Effector CD4-positive, alpha-beta T cell (primary cell): Measurements from ENCODE around the gene KRTAP17-1.
"Not testable (repeated sequence)": the region's sequence is repeated elsewhere in the genome, so short reads cannot be mapped to it uniquely, and the experiment has no call there.

ENCODE experiments used
- DNase-seq: peaks from one replicate; pipeline ENCODE4 v3.0.0-alpha.2; 2020

The KRTAP17-1 gene

DNA sequence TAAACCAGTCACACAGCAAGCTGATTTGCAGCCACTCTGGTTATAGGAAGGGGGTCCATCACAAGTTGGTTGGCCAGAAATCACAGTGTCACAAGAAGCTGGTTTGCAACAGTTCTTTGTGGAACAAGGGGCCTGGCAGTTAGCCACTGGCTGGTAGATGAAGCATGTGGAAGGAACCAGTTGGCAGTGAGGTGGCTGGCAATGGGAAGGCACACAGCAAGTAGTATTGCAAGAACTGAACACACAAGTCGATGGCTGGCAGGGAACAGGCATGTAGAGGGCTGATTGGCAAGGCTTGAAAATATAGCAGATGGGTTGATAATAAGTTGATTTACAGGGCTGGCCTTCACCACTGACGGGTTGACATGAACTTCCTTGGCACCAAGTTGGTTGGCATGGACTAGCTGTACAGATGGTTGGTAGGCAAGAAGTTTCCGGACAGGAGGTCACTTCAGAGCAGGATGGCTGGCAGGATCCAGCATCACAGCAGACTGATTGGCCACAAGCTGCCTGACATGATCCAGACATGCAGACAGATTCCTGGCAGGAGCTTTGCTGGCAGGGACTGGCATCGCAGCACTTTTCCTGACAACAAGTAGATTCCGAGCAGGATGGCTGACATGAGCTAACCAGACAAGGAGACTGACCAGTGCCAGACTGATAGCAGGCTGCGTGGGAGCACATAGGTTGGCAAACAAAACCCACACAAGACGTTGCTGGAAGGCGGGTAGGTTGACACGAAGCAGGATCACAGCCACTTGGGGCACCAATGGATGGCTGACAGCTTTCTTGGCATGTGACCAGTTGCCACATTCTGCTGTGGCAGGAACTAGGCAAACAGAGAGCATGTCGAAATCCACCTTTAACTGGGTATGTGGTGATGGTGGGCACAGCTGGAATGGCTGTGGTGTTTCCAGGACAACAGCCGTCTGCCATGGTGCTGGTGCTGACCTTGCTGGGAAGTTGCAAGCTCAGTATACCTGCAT, 13.3 kb downstream of the KRTAP17-1 start, which contains the start of gene KRTAP29-1:
TSS of gene KRTAP29-1 (minus strand) at position 936 of the 986 bp plus-strand sequence. CDS start at position 936, 0 bp downstream.
- no peak for DNase-seq

DNA sequence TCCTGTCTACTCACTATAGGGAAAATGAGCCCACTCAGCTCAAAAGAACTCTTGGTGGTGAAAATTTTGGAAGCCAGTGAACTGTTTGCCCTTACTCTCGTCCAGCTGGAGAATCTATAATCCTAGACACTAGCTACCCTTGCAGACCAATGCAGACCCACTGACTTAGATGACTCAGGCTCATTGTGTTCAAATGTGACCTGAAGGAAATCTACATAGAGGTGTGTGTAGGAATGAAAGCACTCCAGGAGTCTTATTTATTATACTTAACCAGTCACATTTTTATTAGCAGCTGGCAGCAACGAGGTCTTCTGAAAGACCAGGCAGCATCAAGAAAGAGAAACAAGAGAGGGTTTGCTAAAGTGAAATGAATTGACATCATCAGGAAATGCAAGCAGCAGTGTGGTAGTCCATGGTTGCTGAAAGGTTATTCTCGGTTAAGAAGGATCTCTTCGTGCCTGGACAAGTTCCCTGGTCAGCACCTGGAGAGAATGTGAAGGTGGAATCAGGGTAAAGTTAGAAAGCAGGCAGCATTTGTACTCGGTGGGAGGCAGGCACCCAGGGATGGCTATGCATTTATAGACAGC, 14.2 kb downstream of the KRTAP17-1 start:
- no peak for DNase-seq

DNA sequence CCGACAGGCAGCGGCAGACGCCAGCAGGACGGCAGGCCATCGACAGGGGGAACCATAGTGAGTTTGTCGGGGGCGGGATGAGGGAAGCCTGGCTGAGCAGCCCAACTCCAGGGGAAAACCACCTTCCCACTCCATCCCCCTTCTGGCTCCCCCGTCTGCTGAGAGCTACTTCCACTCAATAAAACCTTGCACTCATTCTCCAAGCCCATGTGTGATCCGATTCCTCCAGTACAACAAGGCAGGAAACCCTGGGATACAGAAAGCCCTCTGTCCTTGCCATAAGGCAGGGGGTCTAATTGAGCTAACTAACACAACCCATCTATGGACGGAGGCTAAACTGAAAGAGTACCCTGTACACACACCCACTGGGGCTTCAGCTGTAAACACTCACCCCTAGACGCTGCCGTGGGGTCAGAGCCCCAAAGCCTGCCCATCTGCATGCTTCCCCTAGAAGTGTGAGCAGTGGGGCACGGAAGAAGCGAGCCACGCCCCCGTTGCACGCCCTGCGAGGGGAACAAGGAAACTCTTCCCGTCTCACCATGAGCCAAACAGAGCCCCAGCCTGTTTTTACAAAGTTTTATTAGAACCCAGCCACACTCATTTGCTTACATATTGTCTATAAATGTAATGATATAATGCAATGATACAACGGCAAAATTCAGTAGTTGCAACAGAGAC, 16.9 kb downstream of the KRTAP17-1 start:
- no peak for DNase-seq

GRCh38 chr17:41296846-41297245, 18.7 kb downstream of the KRTAP17-1 start:
- no peak for DNase-seq

DNA sequence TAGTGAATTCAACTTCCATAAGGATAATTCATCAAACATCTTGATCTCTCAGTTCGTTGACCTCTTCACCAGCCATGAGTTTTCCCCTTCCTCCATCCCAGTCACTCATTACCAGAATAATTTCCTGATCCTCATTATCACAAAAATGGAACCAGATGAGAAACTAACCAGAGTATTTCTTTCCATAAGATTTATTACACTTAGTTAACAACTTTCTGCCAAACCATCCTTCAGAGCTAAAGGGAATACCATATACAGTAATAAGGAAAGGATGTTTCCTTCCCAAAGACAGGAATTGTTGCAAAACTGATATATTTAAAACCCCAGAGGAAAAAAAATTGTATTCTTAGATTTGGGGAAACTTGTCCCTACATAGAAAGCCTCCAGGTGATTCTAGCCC, 21.5 kb downstream of the KRTAP17-1 start:
- DNase-seq, result no peak

- DNase-seq, result no peak
These were observed 28.5 kb downstream of the KRTAP17-1 start for GRCh38 chr17:41287050-41287449.

- no peak for DNase-seq
These were observed 31.0 kb downstream of the KRTAP17-1 start for GRCh38 chr17:41284546-41284945.

DNA sequence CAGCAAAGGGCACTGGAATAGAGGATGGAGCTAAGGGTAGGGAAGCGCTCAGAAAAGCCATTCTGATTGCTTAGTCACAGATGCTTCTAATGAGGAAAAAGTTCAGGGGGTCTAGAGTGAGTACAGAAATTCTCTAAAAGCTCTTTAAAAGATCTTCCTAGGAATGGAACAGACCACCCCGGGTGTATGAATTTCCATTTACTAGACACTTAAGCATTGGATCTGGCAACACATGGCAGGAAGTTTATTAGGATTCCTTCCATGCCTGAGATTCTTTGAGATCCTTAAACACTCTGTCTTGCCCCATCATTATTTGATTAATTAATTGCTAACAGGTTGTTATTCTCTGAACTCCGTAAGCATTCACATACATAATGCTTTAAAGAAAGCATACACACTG, 31.5 kb downstream of the KRTAP17-1 start:
- no peak for DNase-seq

GRCh38 chr17:41278176-41278955, 37.1 kb downstream of the KRTAP17-1 start:
- DNase-seq, result no peak

DNA sequence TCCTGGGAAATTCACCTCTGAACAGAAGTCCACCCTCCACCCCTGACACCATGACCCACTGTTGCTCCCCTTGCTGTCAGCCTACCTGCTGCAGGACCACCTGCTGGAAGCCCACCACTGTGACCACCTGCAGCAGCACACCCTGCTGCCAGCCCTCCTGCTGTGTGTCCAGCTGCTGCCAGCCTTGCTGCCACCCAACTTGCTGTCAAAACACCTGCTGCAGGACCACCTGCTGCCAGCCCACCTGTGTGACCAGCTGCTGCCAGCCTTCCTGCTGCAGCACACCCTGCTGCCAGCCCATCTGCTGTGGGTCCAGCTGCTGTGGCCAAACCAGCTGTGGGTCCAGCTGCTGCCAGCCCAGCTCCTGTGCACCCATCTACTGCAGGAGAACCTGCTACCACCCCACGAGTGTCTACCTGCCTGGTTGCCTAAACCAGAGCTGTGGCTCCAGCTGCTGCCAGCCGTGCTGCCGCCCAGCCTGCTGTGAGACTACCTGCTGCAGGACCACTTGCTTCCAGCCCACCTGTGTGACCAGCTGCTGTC, 39.8 kb downstream of the KRTAP17-1 start, which contains the start of gene KRTAP9-7:
TSS of gene KRTAP9-7 (plus strand) at position 51 of the 543 bp plus-strand sequence. CDS start at position 51, 0 bp downstream.
- DNase-seq, result not testable (repeated sequence)

DNA sequence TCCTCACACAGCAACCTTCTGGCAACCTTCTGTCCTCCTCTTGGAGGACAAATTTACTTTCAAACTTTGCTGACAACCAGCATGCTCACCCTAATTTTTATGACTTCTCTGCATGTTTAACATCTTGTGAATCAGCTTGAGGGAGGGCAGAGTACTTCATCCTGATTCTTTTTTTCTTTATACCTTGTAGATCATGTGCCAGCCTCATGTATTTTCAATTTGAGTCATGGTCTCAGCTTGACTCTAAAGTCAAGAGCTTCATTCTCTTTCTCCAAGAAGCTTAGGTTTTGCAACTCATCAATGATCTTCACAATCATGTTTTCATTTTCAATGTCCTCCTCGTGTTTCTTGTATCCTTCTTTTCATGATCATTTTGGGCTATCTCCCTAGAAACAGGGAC, 43.7 kb downstream of the KRTAP17-1 start:
- no peak for DNase-seq

DNA sequence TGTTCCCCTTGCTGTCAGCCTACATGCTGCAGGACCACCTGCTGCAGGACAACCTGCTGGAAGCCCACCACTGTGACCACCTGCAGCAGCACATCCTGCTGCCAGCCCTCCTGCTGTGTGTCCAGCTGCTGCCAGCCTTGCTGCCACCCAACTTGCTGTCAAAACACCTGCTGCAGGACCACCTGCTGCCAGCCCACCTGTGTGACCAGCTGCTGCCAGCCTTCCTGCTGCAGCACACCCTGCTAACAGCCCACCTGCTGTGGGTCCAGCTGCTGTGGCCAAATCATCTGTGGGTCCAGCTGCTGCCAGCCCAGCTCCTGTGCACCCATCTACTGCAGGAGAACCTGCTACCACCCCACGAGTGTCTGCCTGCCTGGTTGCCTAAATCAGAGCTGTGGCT, 44.2 kb downstream of the KRTAP17-1 start:
- not testable (repeated sequence) for DNase-seq

- no peak for DNase-seq
These were observed 47.8 kb downstream of the KRTAP17-1 start for GRCh38 chr17:41267711-41268110.

- no peak for DNase-seq
These were observed 50.4 kb downstream of the KRTAP17-1 start, which contains the start of gene KRTAP9-6 for GRCh38 chr17:41265078-41265477. KRTAP9-6 (plus strand) TSS chr17:41265378; CDS start chr17:41265378, 0 bp downstream.
